Activated CD4-positive, alpha-beta T cell treated with anti-CD3 and anti-CD28 coated beads for 36 hours (primary cell): ENCODE measurements around the gene RALGDS. TPM values are rescaled to one million over a fixed set of nuclear protein-coding genes. Genes with fewer than 3 reads are reported as not detected.
"Not testable (repeated sequence)": the region's sequence is repeated elsewhere in the genome, so short reads cannot be mapped to it uniquely, and the experiment has no call there.

ENCODE experiments used
- ATAC-seq: fragments of 200-7000 bp; cut with Tn5 transposase; one replicate; pipeline ENCODE4 v1.10.0; 2021; ENCODE audit warnings: mild to moderate bottlenecking, moderate library complexity
- CTCF ChIA-PET: fragments of 350-600 bp; sonication (Branson Sonifier 250); formaldehyde crosslinking; loops from one replicate; lab custom pipeline; 2021; ENCODE audit warnings: antibody characterized with exemption; lab: Charles Lee
- POLR2A ChIA-PET: fragments of 350-600 bp; sonication (Branson Sonifier 250); formaldehyde crosslinking; loops from one replicate; lab custom pipeline; 2021; ENCODE audit warnings: antibody characterized with exemption, inconsistent platforms; lab: Charles Lee
- DNase-seq: peaks from one replicate; pipeline ENCODE4 v3.0.0-alpha.2; 2020
- H3K27ac Mint-ChIP-seq: one replicate; pipeline ENCODE4 v1.8.0; 2021; ENCODE audit warnings: mixed read lengths
- H3K27me3 Mint-ChIP-seq: one replicate; pipeline ENCODE4 v1.8.0; 2021; ENCODE audit warnings: mixed read lengths
- H3K36me3 Mint-ChIP-seq: one replicate; pipeline ENCODE4 v1.8.0; 2021; ENCODE audit warnings: low read depth, mixed read lengths
- H3K4me1 Mint-ChIP-seq: one replicate; pipeline ENCODE4 v1.8.0; 2021; ENCODE audit warnings: mixed read lengths
- H3K4me3 Mint-ChIP-seq: one replicate; pipeline ENCODE4 v1.8.0; 2021; ENCODE audit warnings: mild to moderate bottlenecking, moderate library complexity, mixed read lengths
- H3K9me3 Mint-ChIP-seq: one replicate; pipeline ENCODE4 v1.8.0; 2021; ENCODE audit warnings: low read depth, mixed read lengths
- intact Hi-C, 2 experiments: fragments of 100-400 bp; cut with DNase I in 1 of 2; cut with micrococcal nuclease in 1 of 2; formaldehyde crosslinking; loops; one replicate each; pipeline versions ENCODE4 v1.14.2 to v1.15.1; 2022 to 2024; cut with DNase I, micrococcal nuclease
- total RNA-seq, 2 experiments: library from RNA; stranded (reverse); gene quantifications; one replicate each; pipeline ENCODE4 v1.2.3, GENCODE V29; 2021

The RALGDS gene
- total RNA-seq, result 10 to 100 TPM; 65.1 to 78.6 TPM

- Mint-ChIP-seq H3K36me3 (peaks cover 5% of the 10 kb centered on the region), H3K27me3 (no peaks in the 10 kb centered on the region), H3K4me1 (peaks cover 58% of the 10 kb centered on the region), H3K4me3 (peak within 1 kb of the TSS; percentile 71), H3K9me3 (no peaks in the 10 kb centered on the region), H3K27ac (peak within 1 kb of the TSS; percentile 80)
- intact Hi-C loops, result loop anchor here (1.0 to 5.0 kb wide), 9 partner anchors 12 to 1016 kb away; partner anchors contain the start of genes BRD3 (in 1 of the 2), CACFD1 (in 1 of the 2), GTF3C5 (in 1 of the 2) and TSC1 (in 1 of the 2)
- ATAC-seq, result peak; percentile 82
- ChIA-PET CTCF (interaction anchor here (11.8 kb wide), 1 partner anchor 25 kb away, joined by 139 read pairs; no protein-coding TSS in a partner anchor), POLR2A (interaction anchor here (0.5 to 1.2 kb wide), 2 partner anchors 14 to 229 kb away, joined by 4 read pairs; no protein-coding TSS in a partner anchor)
- peak; percentile 96 for DNase-seq
Measured at GRCh38 chr9:133121198-133121914, at the start of gene RALGDS. TSS of gene RALGDS (minus strand) at chr9:133121240. CDS start at chr9:133121154, 86 bp downstream.

GRCh38 chr9:133170716-133171115 is 49.7 kb upstream of the RALGDS start:
- H3K27ac Mint-ChIP-seq, result no peak overlapping the region
- intact Hi-C loops, result no loop called here
- ChIA-PET POLR2A (interaction anchor here (0.6 kb wide), 1 partner anchor 23 kb away, joined by 4 read pairs; no protein-coding TSS in a partner anchor), CTCF (interaction anchor here (1.1 kb wide), 1 partner anchor 10 kb away, joined by 4 read pairs; no protein-coding TSS in a partner anchor)
- H3K27me3 Mint-ChIP-seq, result no peaks in the 10 kb centered on the region
- no peak overlapping the region for H3K4me3 Mint-ChIP-seq
- ATAC-seq, result no peak
- no peaks in the 10 kb centered on the region for H3K4me1 Mint-ChIP-seq
- no peaks in the 10 kb centered on the region for H3K36me3 Mint-ChIP-seq
- DNase-seq, result no peak
- H3K9me3 Mint-ChIP-seq, result no peaks in the 10 kb centered on the region

DNA sequence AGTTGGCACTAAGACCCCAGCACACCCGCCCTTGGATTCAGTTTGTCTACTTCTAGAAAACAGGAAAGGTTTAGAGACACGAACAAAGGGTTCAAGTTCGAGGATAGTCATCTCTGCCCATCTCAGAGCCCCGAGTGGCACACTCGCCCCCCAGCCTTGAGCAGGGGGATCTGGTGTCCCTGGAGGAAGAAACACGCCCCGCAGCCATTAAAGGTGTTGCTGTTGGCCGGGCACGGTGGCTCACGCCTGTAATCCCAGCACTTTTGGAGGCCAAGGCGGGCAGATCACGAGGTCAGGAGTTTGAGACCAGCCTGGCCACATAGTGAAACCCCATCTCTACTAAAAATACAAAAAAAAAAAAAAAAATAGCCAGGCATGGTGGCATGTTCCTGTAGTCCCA is 48.6 kb upstream of the RALGDS start:
- H3K9me3 Mint-ChIP-seq, H3K36me3 Mint-ChIP-seq, intact Hi-C loops, ATAC-seq, H3K4me3 Mint-ChIP-seq, POLR2A ChIA-PET, H3K27ac Mint-ChIP-seq, H3K27me3 Mint-ChIP-seq, DNase-seq, H3K4me1 Mint-ChIP-seq: not testable (repeated sequence)
- CTCF ChIA-PET, result interaction anchor here (1.1 kb wide), 1 partner anchor 9 kb away, joined by 4 read pairs; no protein-coding TSS in a partner anchor

- H3K27ac Mint-ChIP-seq, result no peak overlapping the region
- DNase-seq (no peak), ATAC-seq (no peak)
- no peaks in the 10 kb centered on the region for H3K36me3 Mint-ChIP-seq
- H3K4me3 Mint-ChIP-seq, result no peak overlapping the region
- no peaks in the 10 kb centered on the region for H3K4me1 Mint-ChIP-seq
- no peaks in the 10 kb centered on the region for H3K27me3 Mint-ChIP-seq
- CTCF ChIA-PET, result interaction anchor here (2.7 kb wide), 1 partner anchor 17 kb away, joined by 9 read pairs; no protein-coding TSS in a partner anchor
- intact Hi-C loops, result no loop called here
- POLR2A ChIA-PET, result no interaction called here
- no peaks in the 10 kb centered on the region for H3K9me3 Mint-ChIP-seq
Measured at GRCh38 chr9:133169102-133169501, 48.1 kb upstream of the RALGDS start.

- intact Hi-C loops, result no loop called here
- POLR2A ChIA-PET, result no interaction called here
- H3K4me3 Mint-ChIP-seq, result no peak overlapping the region
- no peaks in the 10 kb centered on the region for H3K4me1 Mint-ChIP-seq
- DNase-seq (no peak), ATAC-seq (no peak)
- CTCF ChIA-PET, result interaction anchor here (2.7 kb wide), 1 partner anchor 18 kb away, joined by 9 read pairs; no protein-coding TSS in a partner anchor
- H3K27me3 Mint-ChIP-seq, result no peaks in the 10 kb centered on the region
- no peaks in the 10 kb centered on the region for H3K36me3 Mint-ChIP-seq
- H3K9me3 Mint-ChIP-seq, result no peaks in the 10 kb centered on the region
- no peak overlapping the region for H3K27ac Mint-ChIP-seq
Measured at GRCh38 chr9:133168432-133168831, 47.4 kb upstream of the RALGDS start.

DNA sequence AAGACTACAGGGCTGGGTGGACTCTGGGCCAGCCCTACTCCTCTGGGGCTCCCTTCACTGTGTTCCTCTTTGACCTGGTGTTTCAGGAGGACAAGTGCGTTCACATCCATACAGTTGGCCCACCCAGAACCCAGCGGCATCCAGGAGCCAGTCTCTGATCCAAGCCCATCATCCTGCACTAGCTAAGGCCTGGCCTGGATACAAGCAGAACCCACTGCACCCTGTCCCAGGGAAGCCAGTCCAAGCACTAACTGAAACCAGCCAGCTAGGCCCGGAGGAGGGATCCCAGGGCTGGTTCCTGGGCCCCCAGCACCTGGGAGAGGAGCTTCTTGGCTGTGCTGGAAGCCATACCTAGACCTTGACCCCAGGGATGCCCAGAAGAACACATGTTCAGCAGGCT is 46.7 kb upstream of the RALGDS start:
- Mint-ChIP-seq H3K27me3 (no peaks in the 10 kb centered on the region), H3K4me3 (no peak overlapping the region), H3K27ac (no peak overlapping the region), H3K4me1 (no peaks in the 10 kb centered on the region), H3K9me3 (no peaks in the 10 kb centered on the region), H3K36me3 (no peaks in the 10 kb centered on the region)
- POLR2A ChIA-PET, result no interaction called here
- intact Hi-C loops, result no loop called here
- no peak for DNase-seq
- CTCF ChIA-PET, result interaction anchor here (0.6 to 2.7 kb wide), 4 partner anchors 8 to 49 kb away, joined by 3 to 9 read pairs (median 3); no protein-coding TSS in a partner anchor
- no peak for ATAC-seq

GRCh38 chr9:133167096-133167730 is 46.2 kb upstream of the RALGDS start:
- CTCF ChIA-PET, result interaction anchor here (0.6 to 2.7 kb wide), 5 partner anchors 9 to 49 kb away, joined by 3 to 9 read pairs (median 3); no protein-coding TSS in a partner anchor
- DNase-seq, result no peak
- Mint-ChIP-seq H3K27ac (no peak overlapping the region), H3K4me3 (no peak overlapping the region), H3K4me1 (no peaks in the 10 kb centered on the region), H3K36me3 (no peaks in the 10 kb centered on the region), H3K9me3 (no peaks in the 10 kb centered on the region), H3K27me3 (no peaks in the 10 kb centered on the region)
- POLR2A ChIA-PET, result no interaction called here
- ATAC-seq, result no peak
- intact Hi-C loops, result no loop called here

DNA sequence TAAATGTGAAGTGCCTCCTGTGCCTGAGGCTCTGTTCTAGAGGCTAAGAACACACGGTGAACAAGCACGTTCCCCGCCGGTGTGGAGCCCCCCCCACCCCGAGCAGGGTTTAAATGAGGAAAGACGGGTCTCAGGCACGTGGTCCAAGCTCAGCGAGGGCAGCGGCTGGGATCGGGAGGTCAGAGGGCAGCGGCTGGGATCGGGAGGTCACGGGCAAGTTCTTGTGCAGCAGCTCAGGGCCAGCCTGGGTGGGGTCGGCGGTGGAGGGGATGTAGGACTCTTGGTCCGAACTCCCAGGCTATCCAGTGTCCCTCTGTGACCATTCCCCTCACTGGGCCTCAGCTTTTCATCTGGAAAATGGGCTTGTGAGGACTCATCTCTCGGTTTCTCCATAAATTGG is 45.4 kb upstream of the RALGDS start:
- no peaks in the 10 kb centered on the region for H3K9me3 Mint-ChIP-seq
- no peaks in the 10 kb centered on the region for H3K27me3 Mint-ChIP-seq
- no peak for DNase-seq
- no peaks in the 10 kb centered on the region for H3K4me1 Mint-ChIP-seq
- ATAC-seq, result no peak
- H3K27ac Mint-ChIP-seq, result no peak overlapping the region
- POLR2A ChIA-PET, result no interaction called here
- no peaks in the 10 kb centered on the region for H3K36me3 Mint-ChIP-seq
- intact Hi-C loops, result no loop called here
- CTCF ChIA-PET, result interaction anchor here (0.6 to 2.7 kb wide), 2 partner anchors 20 to 48 kb away, joined by 3 to 9 read pairs; no protein-coding TSS in a partner anchor
- no peak overlapping the region for H3K4me3 Mint-ChIP-seq

- H3K27me3 Mint-ChIP-seq, result no peaks in the 10 kb centered on the region
- no peaks in the 10 kb centered on the region for H3K36me3 Mint-ChIP-seq
- ChIA-PET CTCF (no interaction called here), POLR2A (no interaction called here)
- intact Hi-C loops, result no loop called here
- H3K9me3 Mint-ChIP-seq, result no peaks in the 10 kb centered on the region
- no peak overlapping the region for H3K4me3 Mint-ChIP-seq
- no peak for DNase-seq
- H3K27ac Mint-ChIP-seq, result no peak overlapping the region
- H3K4me1 Mint-ChIP-seq, result no peaks in the 10 kb centered on the region
- ATAC-seq, result no peak
Measured at GRCh38 chr9:133165452-133165730, 44.4 kb upstream of the RALGDS start.

- H3K4me3 Mint-ChIP-seq, result peak overlapping the region; percentile 65
- no peaks in the 10 kb centered on the region for H3K9me3 Mint-ChIP-seq
- ChIA-PET CTCF (interaction anchor here (0.7 kb wide), 1 partner anchor 22 kb away, joined by 3 read pairs; no protein-coding TSS in a partner anchor), POLR2A (interaction anchor here (0.6 kb wide), 1 partner anchor 134 kb away, joined by 4 read pairs; no protein-coding TSS in a partner anchor)
- no peak for DNase-seq
- no peak for ATAC-seq
- intact Hi-C loops, result no loop called here
- H3K27ac Mint-ChIP-seq, result no peak overlapping the region
- no peaks in the 10 kb centered on the region for H3K4me1 Mint-ChIP-seq
- H3K27me3 Mint-ChIP-seq, result no peaks in the 10 kb centered on the region
- no peaks in the 10 kb centered on the region for H3K36me3 Mint-ChIP-seq
Measured at GRCh38 chr9:133164191-133164590, 43.2 kb upstream of the RALGDS start.

DNA sequence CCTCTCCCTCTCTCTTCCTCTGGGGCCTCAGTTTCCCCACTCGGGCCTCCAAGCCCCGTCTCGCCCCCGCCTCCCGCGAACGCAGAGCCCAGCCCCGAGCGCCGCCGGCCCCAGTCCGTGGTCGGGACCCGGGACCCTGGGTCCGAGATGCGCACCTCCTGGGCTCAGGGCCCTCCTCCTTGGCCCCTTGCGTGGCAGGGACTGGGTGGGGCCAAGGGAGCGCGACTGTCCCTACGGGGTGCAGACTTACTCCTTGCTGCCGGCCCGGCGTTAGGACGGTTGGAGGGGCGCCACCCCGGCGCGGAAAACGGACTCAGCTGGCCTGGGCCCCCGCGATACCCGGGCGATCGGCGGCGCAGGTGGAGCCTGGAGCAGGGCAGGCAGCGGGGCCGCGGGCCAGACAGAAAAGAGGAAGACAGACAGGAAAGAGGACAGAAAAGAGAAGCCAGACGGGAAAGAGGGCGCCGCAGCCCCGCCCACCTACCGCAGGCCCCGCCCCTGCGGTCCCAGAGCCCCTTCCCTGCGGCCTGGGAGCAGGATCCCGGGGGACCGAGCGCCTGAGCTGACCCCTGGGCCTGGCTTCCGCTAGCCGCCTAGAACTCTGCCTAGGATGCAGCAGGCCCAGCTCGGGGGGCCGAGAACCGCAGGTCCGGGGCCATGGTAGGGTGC is 42.6 kb upstream of the RALGDS start, which contains the start of gene GBGT1:
GBGT1 (minus strand) TSS at position 411 of the 669 bp plus-strand sequence. CDS start 1,502 bp downstream, outside the sequence.
- Mint-ChIP-seq H3K4me3 (peak within 1 kb of the TSS; percentile 65), H3K27me3 (no peaks in the 10 kb centered on the region), H3K36me3 (no peaks in the 10 kb centered on the region), H3K4me1 (no peaks in the 10 kb centered on the region), H3K27ac (no peak within 1 kb of the TSS), H3K9me3 (no peaks in the 10 kb centered on the region)
- ChIA-PET POLR2A (interaction anchor here (0.6 kb wide), 1 partner anchor 134 kb away, joined by 4 read pairs; no protein-coding TSS in a partner anchor), CTCF (interaction anchor here (0.7 kb wide), 1 partner anchor 23 kb away, joined by 3 read pairs; no protein-coding TSS in a partner anchor)
- ATAC-seq (peak; percentile 56), DNase-seq (peak; percentile 48)
- intact Hi-C loops, result no loop called here
